Panc1 (cell line): Measurements from ENCODE around the gene NFKBIB. TPM values are rescaled to one million over a fixed set of nuclear protein-coding genes. Genes with fewer than 3 reads are reported as not detected.
A peak's percentile ranks its signal among the peaks of the same experiment; 100 is the strongest.

Source experiments
- ATAC-seq: fragments of 200-7000 bp; cut with Tn5 transposase; 2 replicates; pipeline ENCODE4 v1.9.1; 2020; ENCODE audit warnings: mild to moderate bottlenecking, moderate library complexity
- BruUV-seq: library from RNA; stranded (reverse); fragments of 400-500 nt; replicated peaks from 2 replicates; lab custom pipeline; 2021; lab: Mats Ljungman, UMichigan
- CTCF ChIA-PET: fragments of 300-600 bp; sonication (Branson Sonifier 250); formaldehyde crosslinking; loops from one replicate; lab custom pipeline; 2022; ENCODE audit warnings: antibody characterized with exemption; lab: Charles Lee
- POLR2A ChIA-PET: fragments of 300-600 bp; sonication (Branson Sonifier 250); formaldehyde crosslinking; loops from one replicate; lab custom pipeline; 2022; ENCODE audit warnings: antibody characterized with exemption; lab: Charles Lee
- DNase-seq: peaks from one replicate; pipeline ENCODE4 v3.0.0-alpha.2; 2010; ENCODE audit warnings: low read depth, low spot score
- H3K27ac ChIP-seq: 2 replicates; pipeline ENCODE4 v1.5.1; 2011; ENCODE audit warnings: mild to moderate bottlenecking, low read length, inconsistent platforms
- H3K27me3 ChIP-seq: fragments of 200-500 bp; sonication (Bioruptor generic); 2 replicates; pipeline ENCODE4 v1.6.0; 2014; ENCODE audit warnings: low read length, inconsistent platforms; ENCODE audit not compliant: control insufficient read depth, insufficient read depth
- H3K36me3 ChIP-seq: fragments of 200-500 bp; sonication (Bioruptor generic); 2 replicates; pipeline ENCODE4 v1.5.1; 2014; ENCODE audit warnings: inconsistent platforms, mild to moderate bottlenecking, low read length, moderate library complexity; ENCODE audit not compliant: control insufficient read depth, insufficient read depth
- H3K4me1 ChIP-seq: 2 replicates; pipeline ENCODE4 v1.5.1; 2011; ENCODE audit warnings: inconsistent platforms, mild to moderate bottlenecking, low read length, moderate library complexity; ENCODE audit not compliant: control insufficient read depth, insufficient read depth
- H3K4me3 ChIP-seq, 2 experiments: 2 replicates each; pipeline ENCODE4 v1.5.1; 2011 to 2012; ENCODE audit warnings: low read depth in 2 of 2, low read length in 2 of 2, mild to moderate bottlenecking in 2 of 2, inconsistent platforms in 1 of 2, moderate library complexity in 1 of 2
- H3K9me3 ChIP-seq: fragments of 200-500 bp; sonication (Bioruptor generic); 2 replicates; pipeline ENCODE4 v1.5.1; 2014; ENCODE audit warnings: low read depth, mild to moderate bottlenecking, inconsistent platforms, low read length, moderate library complexity; ENCODE audit not compliant: control insufficient read depth, insufficient read depth
- POLR2AphosphoS5 ChIP-seq: IDR thresholded peaks from 2 replicates; pipeline ENCODE4 v1.6.1; 2012; ENCODE audit warnings: mild to moderate bottlenecking, low read depth, low read length, moderate library complexity
- SIN3A ChIP-seq: IDR thresholded peaks from 2 replicates; pipeline ENCODE4 v1.6.1; 2012; ENCODE audit warnings: low read depth, mild to moderate bottlenecking, low read length, moderate library complexity, borderline replicate concordance; ENCODE audit not compliant: insufficient read depth
- TCF7L2 ChIP-seq: IDR thresholded peaks from 2 replicates; pipeline ENCODE4 v1.6.1; 2011; ENCODE audit warnings: mild to moderate bottlenecking, low read depth, low read length, inconsistent platforms
- in situ Hi-C: cut with HindIII; loops from 2 replicates; pipeline ENCODE4 v1.10.0; 2016; ENCODE audit warnings: low sequenced_read_pairs, low pct_unique_long_range_greater_than_20kb
- intact Hi-C: fragments of 100-400 bp; cut with micrococcal nuclease; formaldehyde crosslinking; loops from one replicate; pipeline ENCODE4 v1.10.0; 2022; ENCODE audit not compliant: unreplicated experiment
- total RNA-seq: library from RNA; stranded (reverse); gene quantifications from one replicate; pipeline ENCODE4 v1.2.1, GENCODE V29; 2021; ENCODE audit not compliant: unreplicated experiment
- TF ChIP-seq, protein P1 (sequence below), 2 experiments: IDR thresholded peaks; 2 replicates each; pipeline ENCODE4 v1.6.1; 2011 to 2012; ENCODE audit warnings: low read depth in 2 of 2, control low read depth in 1 of 2, low read length in 1 of 2, mild to moderate bottlenecking in 1 of 2, moderate library complexity in 1 of 2; ENCODE audit not compliant: insufficient read depth in 1 of 2
- TF ChIP-seq, protein P2 (sequence below): fragments of 450-650 bp; IDR thresholded peaks from 2 replicates; pipeline ENCODE4 v1.5.1; 2017; ENCODE audit warnings: mild to moderate bottlenecking

NFKBIB gene
- total RNA-seq, 1 experiment from 2014 or later: 185 TPM

DNA sequence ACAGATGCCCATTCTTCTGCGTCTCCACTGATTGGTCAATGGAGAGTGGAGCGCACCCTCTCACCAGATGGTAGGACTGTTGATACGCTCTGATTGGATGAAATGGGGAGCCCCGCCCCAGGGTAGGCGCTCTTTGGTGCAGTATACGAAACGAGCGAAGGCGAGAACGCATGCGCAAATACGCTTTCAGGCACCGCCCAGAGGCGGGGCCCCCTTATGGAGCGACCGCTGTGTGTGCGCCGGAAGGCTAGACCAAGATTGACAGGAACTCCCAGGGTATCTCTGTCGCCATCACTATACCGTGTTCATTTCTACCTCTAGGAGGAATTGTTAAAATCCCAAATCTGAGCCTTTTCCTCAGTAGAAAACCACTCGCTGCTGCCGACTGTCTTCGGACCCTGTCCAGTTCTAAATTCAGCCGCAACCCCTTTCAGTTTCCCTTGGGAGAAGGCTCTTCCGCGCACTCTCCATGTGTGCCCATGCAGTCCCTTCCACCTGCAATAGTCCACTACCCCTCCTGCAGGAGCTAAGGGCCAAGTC lies 49.3 kb upstream of the NFKBIB start:
- peaks cover 27% of the 10 kb centered on the region for H3K36me3 ChIP-seq
- intact Hi-C loops: loop anchor here (5.0 to 10.0 kb wide), 2 partner anchors 47 to 346 kb away; partner anchors contain the start of genes NFKBIB and SIRT2
- no TSS peak for BruUV-seq
- H3K27me3 ChIP-seq: no peaks in the 10 kb centered on the region
- TF ChIP-seq, protein P1, sequence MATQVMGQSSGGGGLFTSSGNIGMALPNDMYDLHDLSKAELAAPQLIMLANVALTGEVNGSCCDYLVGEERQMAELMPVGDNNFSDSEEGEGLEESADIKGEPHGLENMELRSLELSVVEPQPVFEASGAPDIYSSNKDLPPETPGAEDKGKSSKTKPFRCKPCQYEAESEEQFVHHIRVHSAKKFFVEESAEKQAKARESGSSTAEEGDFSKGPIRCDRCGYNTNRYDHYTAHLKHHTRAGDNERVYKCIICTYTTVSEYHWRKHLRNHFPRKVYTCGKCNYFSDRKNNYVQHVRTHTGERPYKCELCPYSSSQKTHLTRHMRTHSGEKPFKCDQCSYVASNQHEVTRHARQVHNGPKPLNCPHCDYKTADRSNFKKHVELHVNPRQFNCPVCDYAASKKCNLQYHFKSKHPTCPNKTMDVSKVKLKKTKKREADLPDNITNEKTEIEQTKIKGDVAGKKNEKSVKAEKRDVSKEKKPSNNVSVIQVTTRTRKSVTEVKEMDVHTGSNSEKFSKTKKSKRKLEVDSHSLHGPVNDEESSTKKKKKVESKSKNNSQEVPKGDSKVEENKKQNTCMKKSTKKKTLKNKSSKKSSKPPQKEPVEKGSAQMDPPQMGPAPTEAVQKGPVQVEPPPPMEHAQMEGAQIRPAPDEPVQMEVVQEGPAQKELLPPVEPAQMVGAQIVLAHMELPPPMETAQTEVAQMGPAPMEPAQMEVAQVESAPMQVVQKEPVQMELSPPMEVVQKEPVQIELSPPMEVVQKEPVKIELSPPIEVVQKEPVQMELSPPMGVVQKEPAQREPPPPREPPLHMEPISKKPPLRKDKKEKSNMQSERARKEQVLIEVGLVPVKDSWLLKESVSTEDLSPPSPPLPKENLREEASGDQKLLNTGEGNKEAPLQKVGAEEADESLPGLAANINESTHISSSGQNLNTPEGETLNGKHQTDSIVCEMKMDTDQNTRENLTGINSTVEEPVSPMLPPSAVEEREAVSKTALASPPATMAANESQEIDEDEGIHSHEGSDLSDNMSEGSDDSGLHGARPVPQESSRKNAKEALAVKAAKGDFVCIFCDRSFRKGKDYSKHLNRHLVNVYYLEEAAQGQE (IDR thresholded peaks at IDR 0.05; ENCODE audit: insufficient read depth in 1 of 2, low read depth in 2 of 2, low read length in 1 of 2): no peak
- TF ChIP-seq, protein P2, sequence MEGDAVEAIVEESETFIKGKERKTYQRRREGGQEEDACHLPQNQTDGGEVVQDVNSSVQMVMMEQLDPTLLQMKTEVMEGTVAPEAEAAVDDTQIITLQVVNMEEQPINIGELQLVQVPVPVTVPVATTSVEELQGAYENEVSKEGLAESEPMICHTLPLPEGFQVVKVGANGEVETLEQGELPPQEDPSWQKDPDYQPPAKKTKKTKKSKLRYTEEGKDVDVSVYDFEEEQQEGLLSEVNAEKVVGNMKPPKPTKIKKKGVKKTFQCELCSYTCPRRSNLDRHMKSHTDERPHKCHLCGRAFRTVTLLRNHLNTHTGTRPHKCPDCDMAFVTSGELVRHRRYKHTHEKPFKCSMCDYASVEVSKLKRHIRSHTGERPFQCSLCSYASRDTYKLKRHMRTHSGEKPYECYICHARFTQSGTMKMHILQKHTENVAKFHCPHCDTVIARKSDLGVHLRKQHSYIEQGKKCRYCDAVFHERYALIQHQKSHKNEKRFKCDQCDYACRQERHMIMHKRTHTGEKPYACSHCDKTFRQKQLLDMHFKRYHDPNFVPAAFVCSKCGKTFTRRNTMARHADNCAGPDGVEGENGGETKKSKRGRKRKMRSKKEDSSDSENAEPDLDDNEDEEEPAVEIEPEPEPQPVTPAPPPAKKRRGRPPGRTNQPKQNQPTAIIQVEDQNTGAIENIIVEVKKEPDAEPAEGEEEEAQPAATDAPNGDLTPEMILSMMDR: no peak
- no peak for TF ChIP-seq POLR2AphosphoS5
- TF ChIP-seq SIN3A: no peak
- TF ChIP-seq TCF7L2: no peak; the same call in 1 of the 2 replicates
- ChIA-PET POLR2A (interaction anchor here (0.5 to 1.1 kb wide), 7 partner anchors 10 to 555 kb away, joined by 3 to 7 read pairs (median 4); partner anchors contain the start of gene ECH1), CTCF (interaction anchor here (0.6 to 1.3 kb wide), 4 partner anchors 37 to 332 kb away, joined by 3 to 7 read pairs (median 3); no protein-coding TSS in a partner anchor)
- peak overlapping the region; percentile 99 for H3K27ac ChIP-seq
- in situ Hi-C loops: no loop called here
- DNase-seq (no peak), ATAC-seq (peak; percentile 83)
- peak overlapping the region; percentile 61 to 70 for H3K4me3 ChIP-seq
- H3K4me1 ChIP-seq: peaks cover 49% of the 10 kb centered on the region
- no peaks in the 10 kb centered on the region for H3K9me3 ChIP-seq

DNA sequence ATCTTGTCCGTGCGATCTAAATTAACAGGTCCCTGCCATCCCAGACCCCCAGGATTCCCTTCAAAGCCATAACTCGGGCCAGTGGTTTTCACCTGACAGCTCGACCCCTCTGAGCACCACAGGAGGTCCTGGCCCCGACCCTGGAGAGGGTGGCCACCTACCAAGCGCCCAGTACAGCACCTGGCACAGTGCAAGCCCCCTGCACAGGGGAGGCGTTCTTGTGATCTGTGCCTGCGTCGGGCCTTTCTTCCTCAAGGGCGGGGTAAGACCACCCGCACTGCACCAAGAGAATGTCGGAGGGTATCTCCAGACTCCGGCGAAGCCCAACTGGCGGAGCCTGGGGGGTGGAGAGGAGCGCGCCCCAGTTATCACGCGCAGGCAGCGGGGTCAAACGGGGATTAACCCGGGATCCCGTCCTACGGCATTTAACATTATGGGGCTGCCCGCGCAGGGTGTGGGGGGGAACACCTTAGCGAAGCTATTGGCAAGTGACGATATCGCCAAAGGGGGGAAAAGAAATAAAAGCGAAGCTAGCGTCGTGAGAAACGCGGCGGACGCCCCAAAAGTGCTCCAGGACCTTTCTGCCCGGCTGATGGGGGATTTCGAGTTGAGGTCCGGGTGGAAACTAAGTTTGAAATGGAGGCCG lies 48.7 kb upstream of the NFKBIB start:
- POLR2A ChIA-PET: interaction anchor here (0.5 to 1.1 kb wide), 10 partner anchors 10 to 555 kb away, joined by 3 to 7 read pairs (median 4); partner anchors contain the start of genes ECH1 and FBXO17
- TF ChIP-seq TCF7L2 (peak; percentile 80), POLR2AphosphoS5 (no peak)
- TF ChIP-seq, protein P1 (IDR thresholded peaks at IDR 0.05; ENCODE audit: insufficient read depth in 1 of 2, low read depth in 2 of 2, low read length in 1 of 2): no peak
- intact Hi-C loops (loop anchor here (5.0 to 10.0 kb wide), 2 partner anchors 46 to 346 kb away; partner anchors contain the start of genes NFKBIB and SIRT2), in situ Hi-C loops (no loop called here)
- H3K9me3 ChIP-seq: no peaks in the 10 kb centered on the region
- H3K4me3 ChIP-seq: peak overlapping the region; percentile 61 to 70
- no peaks in the 10 kb centered on the region for H3K27me3 ChIP-seq
- CTCF ChIA-PET: interaction anchor here (0.6 to 1.3 kb wide), 5 partner anchors 36 to 333 kb away, joined by 3 to 7 read pairs (median 3); no protein-coding TSS in a partner anchor
- peaks cover 21% of the 10 kb centered on the region for H3K36me3 ChIP-seq
- peak overlapping the region; percentile 99 for H3K27ac ChIP-seq
- BruUV-seq: TSS peak; percentile 83
- ATAC-seq: peak; percentile 2
- H3K4me1 ChIP-seq: peaks cover 43% of the 10 kb centered on the region
- DNase-seq: no peak
